Endothelial cell of umbilical vein (primary cell): ENCODE results near the gene GAB1. TPM values are rescaled to one million over a fixed set of nuclear protein-coding genes. Genes with fewer than 3 reads are reported as not detected.

ENCODE experiments used
- BruUV-seq: library from RNA; stranded (reverse); fragments of 400-500 nt; replicated peaks from 2 replicates; lab custom pipeline; 2021; lab: Mats Ljungman, UMichigan
- CTCF ChIA-PET: fragments of 300-600, 350-600 bp; sonication (Branson Sonifier 250); formaldehyde crosslinking; loops from one replicate; lab custom pipeline; 2021; ENCODE audit warnings: antibody characterized with exemption, inconsistent platforms; lab: Charles Lee
- POLR2A ChIA-PET: fragments of 300-600, 350-600 bp; sonication (Branson Sonifier 250); formaldehyde crosslinking; loops from one replicate; lab custom pipeline; 2021; ENCODE audit warnings: antibody characterized with exemption, inconsistent platforms; lab: Charles Lee
- DNase-seq: peaks from one replicate; pipeline ENCODE4 v3.0.0-alpha.2; 2011; ENCODE audit warnings: low read depth, low spot score
- FAIRE-seq: peaks from 2 replicates; lab custom pipeline; 2011; peaks lifted over from hg19 to GRCh38; lab: Jason Lieb, UNC
- H2AFZ ChIP-seq: 2 replicates; pipeline ENCODE4 v1.6.0; 2012; ENCODE audit warnings: low read depth, low read length, control low read depth, inconsistent platforms
- H3K27ac ChIP-seq: 2 replicates; pipeline ENCODE4 v1.5.1; 2011; ENCODE audit warnings: low read depth, mild to moderate bottlenecking, control low read depth, low read length, moderate library complexity; ENCODE audit not compliant: insufficient read depth
- H3K27me3 ChIP-seq, 2 experiments: 2 replicates each; pipeline versions ENCODE4 v1.6.0 to v1.6.1; 2011; ENCODE audit warnings: low read length in 2 of 2, mixed read lengths in 1 of 2; ENCODE audit not compliant: control insufficient read depth in 2 of 2, insufficient read depth in 2 of 2
- H3K36me3 ChIP-seq, 2 experiments: 2 replicates in 1 of 2; 3 replicates in 1 of 2; pipeline ENCODE4 v1.5.1; 2011; ENCODE audit warnings: low read length in 2 of 2, mild to moderate bottlenecking in 1 of 2, moderate library complexity in 1 of 2; ENCODE audit not compliant: control insufficient read depth in 2 of 2, insufficient read depth in 2 of 2; ENCODE audit errors: extremely low read depth in 1 of 2
- H3K4me1 ChIP-seq: 3 replicates; pipeline ENCODE4 v1.5.1; 2011; ENCODE audit warnings: mild to moderate bottlenecking, low read length; ENCODE audit not compliant: control insufficient read depth, insufficient read depth; ENCODE audit errors: extremely low read depth
- H3K4me2 ChIP-seq: 2 replicates; pipeline ENCODE4 v1.6.1; 2011; ENCODE audit warnings: low read length, control low read depth, mixed read lengths; ENCODE audit not compliant: insufficient read depth
- H3K4me3 ChIP-seq, 3 experiments: fragments of 200-600 bp in 1 of 3; sonication (generic), shearing (Covaris generic) in 1 of 3; replicated peaks in 1 of 3; 2 replicates each; pipeline ENCODE4 v1.5.1; 2011 to 2016; ENCODE audit warnings: control low read depth in 3 of 3, low read length in 3 of 3, mild to moderate bottlenecking in 2 of 3, inconsistent platforms in 1 of 3, low read depth in 1 of 3, moderate library complexity in 1 of 3; ENCODE audit not compliant: insufficient read depth in 1 of 3
- H3K79me2 ChIP-seq: 2 replicates; pipeline ENCODE4 v1.6.0; 2012; ENCODE audit warnings: low read length, inconsistent platforms; ENCODE audit not compliant: control insufficient read depth, insufficient read depth
- H3K9ac ChIP-seq: replicated peaks from 2 replicates; pipeline ENCODE3; 2011; ENCODE audit warnings: low read length, control low read depth; ENCODE audit not compliant: insufficient read depth; ENCODE audit errors: extremely low read depth
- H3K9me1 ChIP-seq: replicated peaks from 3 replicates; pipeline ENCODE4 v1.6.0; 2011; ENCODE audit warnings: mild to moderate bottlenecking, low read length; ENCODE audit not compliant: control insufficient read depth, insufficient read depth; ENCODE audit errors: extremely low read depth
- H3K9me3 ChIP-seq: replicated peaks from 2 replicates; pipeline ENCODE4 v1.5.1; 2012; ENCODE audit warnings: low read length, inconsistent platforms; ENCODE audit not compliant: control insufficient read depth, insufficient read depth
- H4K20me1 ChIP-seq: replicated peaks from 2 replicates; pipeline ENCODE3; 2011; ENCODE audit warnings: mild to moderate bottlenecking, low read length; ENCODE audit not compliant: control insufficient read depth, insufficient read depth; ENCODE audit errors: extremely low read depth
- CTCF ChIP-seq, 2 donors: IDR thresholded peaks; 1 replicate in 1 of 2; 2 replicates in 1 of 2; pipeline ENCODE4 v1.5.1; 2011; ENCODE audit warnings: low read length in 2 of 2, mild to moderate bottlenecking in 2 of 2, moderate library complexity in 2 of 2, control low read depth in 1 of 2, inconsistent platforms in 1 of 2, low read depth in 1 of 2; ENCODE audit not compliant: insufficient read depth in 1 of 2; ENCODE audit errors: extremely low read depth in 1 of 2
- EZH2 ChIP-seq: IDR thresholded peaks from 2 replicates; pipeline ENCODE4 v1.6.1; 2012; ENCODE audit warnings: borderline replicate concordance, low read depth, mild to moderate bottlenecking, moderate library complexity, low read length, inconsistent platforms; ENCODE audit not compliant: severe bottlenecking
- FOS ChIP-seq: IDR thresholded peaks from 2 replicates; pipeline ENCODE4 v1.6.1; 2011; ENCODE audit warnings: mild to moderate bottlenecking, low read length, moderate library complexity, borderline replicate concordance; ENCODE audit not compliant: insufficient read depth
- GATA2 ChIP-seq: IDR thresholded peaks from 2 replicates; pipeline ENCODE4 v1.7.0; 2011; ENCODE audit warnings: low read depth, mild to moderate bottlenecking, moderate library complexity, mixed read lengths, low read length; ENCODE audit not compliant: insufficient read length, insufficient read depth
- JUN ChIP-seq: IDR thresholded peaks from 2 replicates; pipeline ENCODE4 v1.6.1; 2011; ENCODE audit warnings: borderline replicate concordance, low read depth; ENCODE audit not compliant: insufficient read length, insufficient read depth
- MAX ChIP-seq: IDR thresholded peaks from 2 replicates; pipeline ENCODE4 v1.6.1; 2011; ENCODE audit not compliant: insufficient read depth, insufficient read length
- MYC ChIP-seq: IDR thresholded peaks from one replicate; pipeline ENCODE4 v1.6.1; 2011; ENCODE audit warnings: mild to moderate bottlenecking, low read depth, low read length
- POLR2A ChIP-seq: IDR thresholded peaks from 2 replicates; pipeline ENCODE4 v1.6.1; 2012; ENCODE audit warnings: low read depth, mild to moderate bottlenecking, control low read depth, low read length
- POLR2AphosphoS5 ChIP-seq: IDR thresholded peaks from 2 replicates; pipeline ENCODE4 v1.6.1; 2012; ENCODE audit warnings: low read depth, mild to moderate bottlenecking, control low read depth, low read length, moderate library complexity; ENCODE audit not compliant: insufficient read depth
- dilution Hi-C: fragments of 300-500 bp; cut with MboI; formaldehyde crosslinking; loops from one replicate; pipeline ENCODE4 v1.15.0; 2019; ENCODE audit warnings: low sequenced_read_pairs; ENCODE audit not compliant: extremely low pct_ligation_motif_present
- intact Hi-C: fragments of 100-400 bp; cut with micrococcal nuclease; formaldehyde crosslinking; loops from one replicate; pipeline ENCODE4 v1.10.0; 2022
- polyA plus RNA-seq, 4 experiments: library from polyadenylated mRNA; depleted of rRNA in 3 of 4; stranded (reverse) in 3 of 4; unstranded in 1 of 4; fragments of >200 nt; gene quantifications; 2 replicates each; pipeline versions ENCODE4 v1.2.1 to v1.2.3, GENCODE V29; 2011 to 2012; ENCODE audit warnings: missing spikeins in 1 of 4
- total RNA-seq: library from RNA; stranded (reverse); gene quantifications from 2 replicates; pipeline ENCODE4 v1.2.3, GENCODE V29; 2021

GAB1 gene
- total and polyA plus RNA-seq, 2 donors (not counting 3 experiments of a cell fraction or from before 2014, with no cell fraction given), result 9.3 to 37.7 TPM

GRCh38 chr4:143355540-143356217 is 19.0 kb downstream of the GAB1 start:
- no peak for FAIRE-seq
- dilution Hi-C loops (no loop called here), intact Hi-C loops (no loop called here)
- H3K4me1 ChIP-seq, result peaks cover 39% of the 10 kb centered on the region
- no peak overlapping the region for H3K4me2 ChIP-seq
- no peak overlapping the region for H2AFZ ChIP-seq
- no peaks in the 10 kb centered on the region for H3K9me3 ChIP-seq
- POLR2A ChIA-PET, result no interaction called here
- CTCF ChIA-PET, result interaction anchor here (1.1 to 1.3 kb wide), 2 partner anchors 42 to 158 kb away, joined by 3 read pairs; partner anchors contain the start of gene SMARCA5
- no peaks in the 10 kb centered on the region for H3K36me3 ChIP-seq
- H3K27ac ChIP-seq, result no peak overlapping the region
- no peak for DNase-seq
- no peaks in the 10 kb centered on the region for H3K27me3 ChIP-seq
- BruUV-seq, result no TSS peak
- no peak overlapping the region for H3K9ac ChIP-seq
- no peaks in the 10 kb centered on the region for H4K20me1 ChIP-seq
- H3K4me3 ChIP-seq, result no peak overlapping the region
- TF ChIP-seq CTCF (IDR thresholded peaks at IDR 0.05; ENCODE audit: extremely low read depth in 1 of 2, insufficient read depth in 1 of 2, low read depth in 1 of 2, low read length in 2 of 2) (no peak), MYC (no peak), JUN (no peak), MAX (no peak), GATA2 (no peak), POLR2AphosphoS5 (no peak), POLR2A (no peak), FOS (no peak), EZH2 (no peak)
- H3K9me1 ChIP-seq, result no peaks in the 10 kb centered on the region
- peaks cover 1% of the 10 kb centered on the region for H3K79me2 ChIP-seq
